CD8-positive, alpha-beta memory T cell (primary cell): ENCODE results near the gene ADAMTSL4. TPM values are rescaled to one million over a fixed set of nuclear protein-coding genes. Genes with fewer than 3 reads are reported as not detected.

Experiments used
- CTCF ChIA-PET: fragments of 350-600 bp; sonication (Branson Sonifier 250); formaldehyde crosslinking; loops from one replicate; lab custom pipeline; 2021; ENCODE audit warnings: antibody characterized with exemption; lab: Charles Lee
- POLR2A ChIA-PET: fragments of 350-600 bp; sonication (Branson Sonifier 250); formaldehyde crosslinking; loops from one replicate; lab custom pipeline; 2021; ENCODE audit warnings: antibody characterized with exemption; lab: Charles Lee
- DNase-seq, 5 donors: peaks; one replicate each; pipeline versions ENCODE4 v3.0.0 to v3.0.0-alpha.2; 2020 to 2022; ENCODE audit warnings: mixed read lengths in 1 of 5
- H3K27ac ChIP-seq: one replicate; pipeline ENCODE4 v1.7.0; 2013; ENCODE audit warnings: low read depth, mild to moderate bottlenecking, low read length, moderate library complexity
- H3K27me3 ChIP-seq: 2 replicates; pipeline ENCODE4 v1.7.0; 2013; ENCODE audit warnings: low read length, mild to moderate bottlenecking; ENCODE audit not compliant: insufficient read depth, poor library complexity, severe bottlenecking
- H3K36me3 ChIP-seq: 2 replicates; pipeline ENCODE4 v1.7.0; 2013; ENCODE audit warnings: mild to moderate bottlenecking, low read length, moderate library complexity; ENCODE audit not compliant: insufficient read depth
- H3K4me1 ChIP-seq: 2 replicates; pipeline ENCODE4 v1.7.0; 2013; ENCODE audit warnings: mild to moderate bottlenecking, low read length, moderate library complexity; ENCODE audit not compliant: insufficient read depth
- H3K4me3 ChIP-seq: 2 replicates; pipeline ENCODE4 v1.7.0; 2013; ENCODE audit warnings: mild to moderate bottlenecking, low read length
- H3K9me3 ChIP-seq: 2 replicates; pipeline ENCODE4 v1.7.0; 2013; ENCODE audit warnings: mild to moderate bottlenecking, low read length
- H3K27ac Mint-ChIP-seq, 8 donors: one replicate each; pipeline ENCODE4 v1.8.0; 2020 to 2021; ENCODE audit warnings: mixed read lengths in 8 of 8, mild to moderate bottlenecking in 6 of 8, inconsistent platforms in 3 of 8, moderate library complexity in 3 of 8
- H3K27me3 Mint-ChIP-seq, 2 donors: one replicate each; pipeline ENCODE4 v1.8.0; 2020 to 2021; ENCODE audit warnings: mixed read lengths in 2 of 2, mild to moderate bottlenecking in 1 of 2, moderate library complexity in 1 of 2
- H3K36me3 Mint-ChIP-seq, 3 donors: one replicate each; pipeline ENCODE4 v1.8.0; 2020 to 2021; ENCODE audit warnings: mixed read lengths in 3 of 3, inconsistent platforms in 1 of 3, mild to moderate bottlenecking in 1 of 3
- H3K4me1 Mint-ChIP-seq, 3 donors: one replicate each; pipeline ENCODE4 v1.8.0; 2020 to 2021; ENCODE audit warnings: mixed read lengths in 3 of 3, inconsistent platforms in 1 of 3, mild to moderate bottlenecking in 1 of 3
- H3K4me3 Mint-ChIP-seq, 7 donors: one replicate each; pipeline ENCODE4 v1.8.0; 2020 to 2021; ENCODE audit warnings: mixed read lengths in 7 of 7, mild to moderate bottlenecking in 6 of 7, moderate library complexity in 4 of 7, inconsistent platforms in 2 of 7
- H3K9me3 Mint-ChIP-seq, 5 donors: one replicate each; pipeline ENCODE4 v1.8.0; 2020 to 2022; ENCODE audit warnings: mixed read lengths in 5 of 5, mild to moderate bottlenecking in 3 of 5, moderate library complexity in 2 of 5, inconsistent platforms in 1 of 5
- polyA plus RNA-seq: library from polyadenylated mRNA; unstranded; fragments of 300-500 nt; fragmentation: Illumina TruSeq; gene quantifications from one replicate; pipeline ENCODE4 v1.2.3, GENCODE V29; 2021
- total RNA-seq, 2 experiments: library from RNA; stranded (reverse); gene quantifications; one replicate each; pipeline ENCODE4 v1.2.3, GENCODE V29; 2021

Gene ADAMTSL4
- total and polyA plus RNA-seq, 3 experiments from 2014 or later, result 0.22 to 0.31 TPM; not detected in 1

- CTCF ChIA-PET, result no interaction called here
Measured at GRCh38 chr1:150513351-150513791, 35.8 kb upstream of the ADAMTSL4 start.

GRCh38 chr1:150514260-150514659 is 34.9 kb upstream of the ADAMTSL4 start:
- Histone ChIP-seq H3K9me3 (no peaks in the 10 kb centered on the region), H3K4me1 (peaks cover 10% of the 10 kb centered on the region), H3K36me3 (no peaks in the 10 kb centered on the region), H3K27ac (no peak overlapping the region), H3K27me3 (no peaks in the 10 kb centered on the region), H3K4me3 (no peak overlapping the region)
- POLR2A ChIA-PET, result no interaction called here
- H3K9me3 Mint-ChIP-seq, result no peaks in the 10 kb centered on the region
- peak overlapping the region in 2 of 8 donors; percentile 22 to 62 for H3K27ac Mint-ChIP-seq
- no peak for DNase-seq
- H3K36me3 Mint-ChIP-seq, result peaks cover 0 to 4% (median 3%) of the 10 kb centered on the region in 3 donors
- peaks cover 17 to 21% (median 19%) of the 10 kb centered on the region in 3 donors for H3K4me1 Mint-ChIP-seq
- H3K4me3 Mint-ChIP-seq, result peak overlapping the region; percentile 58 to 94 (median 90)
- CTCF ChIA-PET, result interaction anchor here (1.3 kb wide), 1 partner anchor 10 kb away, joined by 3 read pairs; no protein-coding TSS in a partner anchor
- peaks cover 0 to 2% of the 10 kb centered on the region in 2 donors for H3K27me3 Mint-ChIP-seq

More at GRCh38 chr1:150513351-150513791, 35.8 kb upstream of the ADAMTSL4 start:
- Mint-ChIP-seq H3K4me1 (peaks cover 17 to 21% (median 19%) of the 10 kb centered on the region in 3 donors), H3K9me3 (no peaks in the 10 kb centered on the region), H3K4me3 (peak overlapping the region in 3 of 7 donors; percentile 12 to 48 (median 47)), H3K36me3 (peaks cover 0 to 4% (median 1%) of the 10 kb centered on the region in 3 donors), H3K27ac (no peak overlapping the region), H3K27me3 (peaks cover 0 to 2% of the 10 kb centered on the region in 2 donors)
- no peak overlapping the region for H3K27ac ChIP-seq
- POLR2A ChIA-PET, result no interaction called here
- no peak overlapping the region for H3K4me3 ChIP-seq
- H3K4me1 ChIP-seq, result peaks cover 10% of the 10 kb centered on the region
- H3K27me3 ChIP-seq, result no peaks in the 10 kb centered on the region
- no peaks in the 10 kb centered on the region for H3K36me3 ChIP-seq
- H3K9me3 ChIP-seq, result no peaks in the 10 kb centered on the region
- no peak for DNase-seq

GRCh38 chr1:150514913-150515327 is 34.3 kb upstream of the ADAMTSL4 start:
- Histone ChIP-seq H3K36me3 (no peaks in the 10 kb centered on the region), H3K27me3 (no peaks in the 10 kb centered on the region), H3K27ac (peak overlapping the region; percentile 61), H3K9me3 (no peaks in the 10 kb centered on the region), H3K4me3 (peak overlapping the region; percentile 80), H3K4me1 (peaks cover 10% of the 10 kb centered on the region)
- Mint-ChIP-seq H3K9me3 (no peaks in the 10 kb centered on the region), H3K27ac (peak overlapping the region; percentile 38 to 93 (median 70)), H3K4me3 (peak overlapping the region; percentile 87 to 94 (median 92)), H3K4me1 (peaks cover 17 to 21% (median 19%) of the 10 kb centered on the region in 3 donors), H3K27me3 (peaks cover 0 to 2% of the 10 kb centered on the region in 2 donors), H3K36me3 (peaks cover 0 to 4% (median 3%) of the 10 kb centered on the region in 3 donors)
- ChIA-PET CTCF (interaction anchor here (1.3 to 1.8 kb wide), 3 partner anchors 11 to 301 kb away, joined by 3 to 8 read pairs (median 5); no protein-coding TSS in a partner anchor), POLR2A (interaction anchor here (0.6 to 2.8 kb wide), 7 partner anchors 27 to 865 kb away, joined by 3 to 11 read pairs (median 5); partner anchors contain the start of genes RPRD2 and TARS2)
- no peak for DNase-seq

GRCh38 chr1:150515328-150516049 is 33.7 kb upstream of the ADAMTSL4 start, which contains the start of gene FALEC:
FALEC (plus strand) TSS chr1:150515752.
- DNase-seq, result peak; percentile 87 to 93 (median 89)
- no peaks in the 10 kb centered on the region for H3K9me3 ChIP-seq
- peak within 1 kb of the TSS; percentile 61 for H3K27ac ChIP-seq
- H3K36me3 ChIP-seq, result no peaks in the 10 kb centered on the region
- H3K4me3 ChIP-seq, result peak within 1 kb of the TSS; percentile 80
- peaks cover 0 to 4% (median 3%) of the 10 kb centered on the region in 3 donors for H3K36me3 Mint-ChIP-seq
- peaks cover 10% of the 10 kb centered on the region for H3K4me1 ChIP-seq
- ChIA-PET POLR2A (interaction anchor here (0.6 to 2.8 kb wide), 8 partner anchors 12 to 864 kb away, joined by 3 to 11 read pairs (median 4); partner anchors contain the start of genes RPRD2 and TARS2), CTCF (interaction anchor here (0.7 to 1.8 kb wide), 6 partner anchors 8 to 302 kb away, joined by 3 to 8 read pairs (median 3); no protein-coding TSS in a partner anchor)
- H3K27me3 Mint-ChIP-seq, result peaks cover 0 to 2% of the 10 kb centered on the region in 2 donors
- no peaks in the 10 kb centered on the region for H3K9me3 Mint-ChIP-seq
- H3K27ac Mint-ChIP-seq, result peak within 1 kb of the TSS; percentile 50 to 96 (median 81)
- no peaks in the 10 kb centered on the region for H3K27me3 ChIP-seq
- peak within 1 kb of the TSS; percentile 87 to 94 (median 92) for H3K4me3 Mint-ChIP-seq
- H3K4me1 Mint-ChIP-seq, result peaks cover 12 to 19% (median 16%) of the 10 kb centered on the region in 3 donors

GRCh38 chr1:150516050-150516591 is 33.1 kb upstream of the ADAMTSL4 start:
- H3K4me1 ChIP-seq, result peaks cover 10% of the 10 kb centered on the region
- H3K27ac ChIP-seq, result peak overlapping the region; percentile 61
- Mint-ChIP-seq H3K4me3 (peak overlapping the region; percentile 87 to 94 (median 92)), H3K27me3 (peaks cover 0 to 2% of the 10 kb centered on the region in 2 donors), H3K4me1 (peaks cover 11 to 16% (median 13%) of the 10 kb centered on the region in 3 donors), H3K9me3 (no peaks in the 10 kb centered on the region), H3K36me3 (peaks cover 0 to 4% (median 1%) of the 10 kb centered on the region in 3 donors), H3K27ac (peak overlapping the region; percentile 17 to 96 (median 74))
- DNase-seq, result no peak
- no peaks in the 10 kb centered on the region for H3K9me3 ChIP-seq
- H3K4me3 ChIP-seq, result peak overlapping the region; percentile 80
- no peaks in the 10 kb centered on the region for H3K27me3 ChIP-seq
- no peaks in the 10 kb centered on the region for H3K36me3 ChIP-seq
- CTCF ChIA-PET, result interaction anchor here (0.7 to 1.8 kb wide), 6 partner anchors 9 to 302 kb away, joined by 3 to 8 read pairs (median 3); no protein-coding TSS in a partner anchor
- POLR2A ChIA-PET, result interaction anchor here (0.7 to 2.8 kb wide), 6 partner anchors 13 to 152 kb away, joined by 3 to 11 read pairs (median 4); partner anchors contain the start of genes RPRD2 and TARS2

- peaks cover 0 to 4% (median 1%) of the 10 kb centered on the region in 3 donors for H3K36me3 Mint-ChIP-seq
- DNase-seq, result no peak
- Histone ChIP-seq H3K4me3 (peak overlapping the region; percentile 80), H3K27me3 (no peaks in the 10 kb centered on the region), H3K9me3 (no peaks in the 10 kb centered on the region), H3K27ac (peak overlapping the region; percentile 61), H3K4me1 (peaks cover 10% of the 10 kb centered on the region), H3K36me3 (no peaks in the 10 kb centered on the region)
- peak overlapping the region; percentile 87 to 94 (median 92) for H3K4me3 Mint-ChIP-seq
- CTCF ChIA-PET, result interaction anchor here (0.7 to 1.8 kb wide), 5 partner anchors 9 to 105 kb away, joined by 3 to 8 read pairs (median 3); no protein-coding TSS in a partner anchor
- no peaks in the 10 kb centered on the region for H3K9me3 Mint-ChIP-seq
- H3K27ac Mint-ChIP-seq, result peak overlapping the region in 7 of 8 donors; percentile 17 to 96 (median 74)
- H3K4me1 Mint-ChIP-seq, result peaks cover 11 to 16% (median 13%) of the 10 kb centered on the region in 3 donors
- H3K27me3 Mint-ChIP-seq, result peaks cover 0 to 2% of the 10 kb centered on the region in 2 donors
- POLR2A ChIA-PET, result interaction anchor here (0.7 to 2.8 kb wide), 3 partner anchors 14 to 153 kb away, joined by 3 to 11 read pairs (median 6); partner anchors contain the start of gene RPRD2
Measured at GRCh38 chr1:150516616-150517015, 32.6 kb upstream of the ADAMTSL4 start.

- Histone ChIP-seq H3K27ac (no peak overlapping the region), H3K27me3 (no peaks in the 10 kb centered on the region), H3K36me3 (no peaks in the 10 kb centered on the region), H3K4me1 (peaks cover 3% of the 10 kb centered on the region), H3K4me3 (no peak overlapping the region), H3K9me3 (no peaks in the 10 kb centered on the region)
- peaks cover 0 to 1% (median 0%) of the 10 kb centered on the region in 3 donors for H3K36me3 Mint-ChIP-seq
- POLR2A ChIA-PET, result interaction anchor here (0.6 to 0.7 kb wide), 3 partner anchors 15 to 68 kb away, joined by 3 to 5 read pairs (median 5); no protein-coding TSS in a partner anchor
- H3K4me1 Mint-ChIP-seq, result peaks cover 2 to 6% (median 5%) of the 10 kb centered on the region in 3 donors
- no peak overlapping the region for H3K4me3 Mint-ChIP-seq
- CTCF ChIA-PET, result interaction anchor here (0.8 kb wide), 1 partner anchor 39 kb away, joined by 3 read pairs; no protein-coding TSS in a partner anchor
- no peaks in the 10 kb centered on the region for H3K27me3 Mint-ChIP-seq
- DNase-seq, result no peak
- no peaks in the 10 kb centered on the region for H3K9me3 Mint-ChIP-seq
- H3K27ac Mint-ChIP-seq, result no peak overlapping the region
Measured at GRCh38 chr1:150521196-150521968, 27.8 kb upstream of the ADAMTSL4 start.
